ENCODE measurements around the gene TRPM5. TPM values are rescaled to one million over a fixed set of nuclear protein-coding genes. Genes with fewer than 3 reads are reported as not detected.
A peak's percentile ranks its signal among the peaks of the same experiment; 100 is the strongest.

TRPM5 gene
- 0.46 and 0.84 TPM in 2 replicates for total RNA-seq
- long read RNA-seq, result 0 reads

GRCh38 chr11:2443881-2444820 lies at the start of gene TRPM5:
Gene TRPM5, minus strand, starts transcription at chr11:2444514. Its CDS starts 21,478 bp downstream, at chr11:2423036.
- TF ChIP-seq CTCF (IDR thresholded peaks at IDR 0.05; ENCODE audit: unreplicated experiment), result no peak

GRCh38 chr11:2489083-2489482 lies 44.8 kb upstream of the TRPM5 start:
- no peak overlapping the region for H3K27ac Mint-ChIP-seq
- no peaks in the 10 kb centered on the region for H3K36me3 Mint-ChIP-seq (ENCODE audit: insufficient read depth)
- peaks cover 71% of the 10 kb centered on the region for H3K27me3 Mint-ChIP-seq
- H3K4me3 Mint-ChIP-seq (ENCODE audit: low read depth), result no peak overlapping the region
- peaks cover 22% of the 10 kb centered on the region for H3K9me3 Mint-ChIP-seq (ENCODE audit: low read depth)
- TF ChIP-seq CTCF (IDR thresholded peaks at IDR 0.05; ENCODE audit: unreplicated experiment), result no peak
- no peaks in the 10 kb centered on the region for H3K4me1 Mint-ChIP-seq (ENCODE audit: low read depth)
- no peak for DNase-seq (ENCODE audit: low spot score, unreplicated experiment)

More at GRCh38 chr11:2443881-2444820, at the start of gene TRPM5:
- Mint-ChIP-seq H3K36me3 (ENCODE audit: insufficient read depth) (no peaks in the 10 kb centered on the region), H3K27ac (no peak within 1 kb of the TSS), H3K27me3 (peaks cover 68% of the 10 kb centered on the region), H3K4me1 (ENCODE audit: low read depth) (peaks cover 2% of the 10 kb centered on the region), H3K9me3 (ENCODE audit: low read depth) (peaks cover 3% of the 10 kb centered on the region), H3K4me3 (ENCODE audit: low read depth) (peak within 1 kb of the TSS; percentile 67)
- DNase-seq (ENCODE audit: low spot score, unreplicated experiment), result peak; percentile 50

- Mint-ChIP-seq H3K27me3 (peaks cover 70% of the 10 kb centered on the region), H3K27ac (no peak overlapping the region), H3K9me3 (ENCODE audit: low read depth) (peaks cover 16% of the 10 kb centered on the region), H3K4me3 (ENCODE audit: low read depth) (no peak overlapping the region), H3K36me3 (ENCODE audit: insufficient read depth) (no peaks in the 10 kb centered on the region), H3K4me1 (ENCODE audit: low read depth) (no peaks in the 10 kb centered on the region)
- DNase-seq (ENCODE audit: low spot score, unreplicated experiment), result no peak
- TF ChIP-seq CTCF (IDR thresholded peaks at IDR 0.05; ENCODE audit: unreplicated experiment), result no peak
Observed at GRCh38 chr11:2488004-2488403, 43.7 kb upstream of the TRPM5 start.

- Mint-ChIP-seq H3K27me3 (peaks cover 73% of the 10 kb centered on the region), H3K4me3 (ENCODE audit: low read depth) (no peak overlapping the region), H3K36me3 (ENCODE audit: insufficient read depth) (peaks cover 2% of the 10 kb centered on the region), H3K27ac (no peak overlapping the region), H3K9me3 (ENCODE audit: low read depth) (peaks cover 22% of the 10 kb centered on the region), H3K4me1 (ENCODE audit: low read depth) (no peaks in the 10 kb centered on the region)
- no peak for TF ChIP-seq CTCF (IDR thresholded peaks at IDR 0.05; ENCODE audit: unreplicated experiment)
- DNase-seq (ENCODE audit: low spot score, unreplicated experiment), result no peak
Observed at GRCh38 chr11:2484576-2485125, 40.3 kb upstream of the TRPM5 start.

GRCh38 chr11:2483426-2483825 lies 39.1 kb upstream of the TRPM5 start:
- Mint-ChIP-seq H3K4me1 (ENCODE audit: low read depth) (no peaks in the 10 kb centered on the region), H3K36me3 (ENCODE audit: insufficient read depth) (peaks cover 2% of the 10 kb centered on the region), H3K4me3 (ENCODE audit: low read depth) (no peak overlapping the region), H3K27me3 (peaks cover 62% of the 10 kb centered on the region), H3K27ac (no peak overlapping the region), H3K9me3 (ENCODE audit: low read depth) (peaks cover 17% of the 10 kb centered on the region)
- no peak for DNase-seq (ENCODE audit: low spot score, unreplicated experiment)
- TF ChIP-seq CTCF (IDR thresholded peaks at IDR 0.05; ENCODE audit: unreplicated experiment), result no peak

Measured in progenitor cell of endocrine pancreas (in vitro differentiated cells).